Skeletal muscle satellite cell (primary cell): ENCODE data around the gene ZNF865.
A peak's percentile ranks its signal among the peaks of the same experiment; 100 is the strongest.

Source experiments
- H3K27me3 ChIP-seq: 2 replicates; pipeline ENCODE4 v1.7.0; 2013; ENCODE audit warnings: low read length; ENCODE audit not compliant: control insufficient read depth, insufficient read depth
- H3K36me3 ChIP-seq: 2 replicates; pipeline ENCODE4 v1.7.0; 2013; ENCODE audit warnings: mild to moderate bottlenecking, control low read depth, low read length; ENCODE audit not compliant: insufficient read depth
- H3K4me1 ChIP-seq: 2 replicates; pipeline ENCODE4 v1.7.0; 2013; ENCODE audit warnings: low read length; ENCODE audit not compliant: control insufficient read depth, insufficient read depth
- H3K4me2 ChIP-seq: 2 replicates; pipeline ENCODE4 v1.7.0; 2013; ENCODE audit warnings: mild to moderate bottlenecking, low read length
- H3K4me3 ChIP-seq: 2 replicates; pipeline ENCODE4 v1.7.0; 2013; ENCODE audit warnings: low read length
- H3K9ac ChIP-seq: 2 replicates; pipeline ENCODE4 v1.7.0; 2013; ENCODE audit warnings: mild to moderate bottlenecking, low read depth, low read length, moderate library complexity
- H3K9me3 ChIP-seq: replicated peaks from 2 replicates; pipeline ENCODE4 v1.7.0; 2013; ENCODE audit warnings: mild to moderate bottlenecking, control low read depth, low read length

Gene ZNF865

DNA sequence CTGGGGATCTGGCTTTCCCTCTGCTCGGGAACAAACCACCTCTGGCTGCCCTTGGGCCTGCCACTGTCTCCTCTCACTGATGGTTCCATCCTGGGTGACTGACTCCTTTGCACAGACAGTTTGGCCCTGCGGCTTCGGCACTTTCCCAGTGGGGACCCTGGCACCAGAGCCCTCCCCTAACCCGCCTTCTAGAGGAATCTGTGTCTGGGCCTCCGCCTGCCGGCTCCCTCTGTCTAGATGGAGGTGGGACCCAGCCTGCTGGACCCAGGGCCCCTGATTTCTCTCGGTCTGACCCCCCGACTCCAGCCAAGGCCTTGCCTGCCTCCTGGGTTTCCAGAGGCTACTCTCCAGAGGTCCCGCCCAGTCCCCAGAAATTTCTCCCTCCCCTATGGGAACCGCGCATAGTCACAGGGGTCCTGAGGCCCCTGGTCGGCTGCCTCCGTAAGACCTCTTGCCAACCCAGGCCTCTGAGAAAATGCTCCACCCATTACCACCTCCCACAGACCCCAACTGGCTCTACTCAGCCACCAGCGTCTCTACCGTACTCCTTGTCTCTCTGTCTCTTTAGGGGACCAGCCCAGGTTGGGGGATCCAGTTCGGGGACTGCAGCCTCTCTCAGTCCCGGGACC lies 45.3 kb downstream of the ZNF865 start:
- Histone ChIP-seq H3K4me3 (no peak overlapping the region), H3K36me3 (peaks cover 9% of the 10 kb centered on the region), H3K4me2 (no peak overlapping the region), H3K4me1 (peaks cover 18% of the 10 kb centered on the region), H3K27me3 (no peaks in the 10 kb centered on the region), H3K9me3 (no peaks in the 10 kb centered on the region), H3K9ac (no peak overlapping the region)

GRCh38 chr19:55651236-55651635 lies 45.8 kb downstream of the ZNF865 start:
- H3K4me2 ChIP-seq = no peak overlapping the region
- H3K36me3 ChIP-seq = peaks cover 9% of the 10 kb centered on the region
- H3K9me3 ChIP-seq = no peaks in the 10 kb centered on the region
- peaks cover 20% of the 10 kb centered on the region for H3K4me1 ChIP-seq
- no peak overlapping the region for H3K4me3 ChIP-seq
- H3K9ac ChIP-seq = no peak overlapping the region
- H3K27me3 ChIP-seq = no peaks in the 10 kb centered on the region

GRCh38 chr19:55652311-55653128 lies 47.1 kb downstream of the ZNF865 start:
- Histone ChIP-seq H3K9ac (no peak overlapping the region), H3K36me3 (peaks cover 9% of the 10 kb centered on the region), H3K27me3 (no peaks in the 10 kb centered on the region), H3K4me1 (peaks cover 26% of the 10 kb centered on the region), H3K4me2 (no peak overlapping the region), H3K4me3 (no peak overlapping the region), H3K9me3 (no peaks in the 10 kb centered on the region)

- H3K4me2 ChIP-seq = peak overlapping the region; percentile 98
- H3K4me3 ChIP-seq = peak overlapping the region; percentile 93
- H3K9me3 ChIP-seq = no peaks in the 10 kb centered on the region
- peaks cover 12% of the 10 kb centered on the region for H3K36me3 ChIP-seq
- H3K9ac ChIP-seq = peak overlapping the region; percentile 99
- H3K27me3 ChIP-seq = no peaks in the 10 kb centered on the region
- peaks cover 32% of the 10 kb centered on the region for H3K4me1 ChIP-seq
Observed at GRCh38 chr19:55653651-55654322, 48.3 kb downstream of the ZNF865 start.

- peaks cover 29% of the 10 kb centered on the region for H3K4me1 ChIP-seq
Observed at GRCh38 chr19:55654323-55654867, 48.9 kb downstream of the ZNF865 start.

DNA sequence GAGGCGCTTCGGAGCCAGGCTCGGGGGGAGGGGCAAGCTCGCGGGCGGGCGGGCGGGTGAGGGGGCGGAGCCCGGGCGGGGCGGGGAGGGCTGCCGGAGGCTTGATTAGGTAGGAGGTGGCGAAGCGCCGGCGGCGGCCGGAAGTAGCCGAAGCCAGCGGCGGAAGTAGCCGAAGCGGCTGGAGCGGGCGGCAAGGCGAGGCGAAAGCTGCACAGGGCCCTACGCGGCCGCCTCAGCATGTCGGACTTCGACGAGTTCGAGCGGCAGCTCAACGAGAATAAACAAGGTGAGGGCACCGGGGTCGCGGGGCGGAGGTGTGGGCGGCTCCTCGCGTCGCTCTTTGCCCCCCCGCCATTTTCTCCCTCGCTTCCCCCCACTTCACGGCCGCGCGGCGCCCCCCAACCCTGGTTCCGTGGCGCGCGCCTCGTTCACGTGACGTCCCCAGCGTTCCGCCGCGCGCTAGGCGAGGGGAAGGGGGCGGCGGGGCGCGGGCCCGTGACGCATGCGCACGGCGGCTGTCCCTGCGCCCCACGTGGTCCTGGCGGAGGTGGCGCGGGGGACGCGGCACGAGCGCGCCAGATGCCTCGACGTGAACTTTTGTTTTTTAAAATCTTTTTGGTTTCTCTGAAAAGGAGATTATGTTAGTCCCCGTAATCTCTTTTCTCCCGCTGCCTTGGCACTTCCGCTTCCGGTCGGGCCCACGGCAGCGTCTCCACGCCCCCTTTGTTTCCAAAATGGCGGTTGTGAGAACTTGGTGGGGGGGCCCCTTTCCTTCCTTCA lies 49.6 kb downstream of the ZNF865 start, which contains the start of gene U2AF2:
Gene U2AF2, plus strand, starts transcription at position 168 of the 780 bp plus-strand sequence. Its CDS starts 70 bp downstream, at position 238.
- H3K27me3 ChIP-seq = no peaks in the 10 kb centered on the region
- peak within 1 kb of the TSS; percentile 98 for H3K4me2 ChIP-seq
- H3K9me3 ChIP-seq = no peaks in the 10 kb centered on the region
- peaks cover 28% of the 10 kb centered on the region for H3K4me1 ChIP-seq
- H3K36me3 ChIP-seq = peaks cover 20% of the 10 kb centered on the region
- peak within 1 kb of the TSS; percentile 93 for H3K4me3 ChIP-seq
- H3K9ac ChIP-seq = peak within 1 kb of the TSS; percentile 99

More at GRCh38 chr19:55654323-55654867, 48.9 kb downstream of the ZNF865 start:
- no peaks in the 10 kb centered on the region for H3K9me3 ChIP-seq
- H3K27me3 ChIP-seq = no peaks in the 10 kb centered on the region
- H3K9ac ChIP-seq = peak overlapping the region; percentile 99
- peak overlapping the region; percentile 93 for H3K4me3 ChIP-seq
- H3K36me3 ChIP-seq = peaks cover 16% of the 10 kb centered on the region
- H3K4me2 ChIP-seq = peak overlapping the region; percentile 98

- H3K4me2 ChIP-seq = peak overlapping the region; percentile 90
- peak overlapping the region; percentile 99 for H3K9ac ChIP-seq
- H3K4me1 ChIP-seq = peaks cover 28% of the 10 kb centered on the region
- peak overlapping the region; percentile 93 for H3K4me3 ChIP-seq
- H3K27me3 ChIP-seq = no peaks in the 10 kb centered on the region
- peaks cover 24% of the 10 kb centered on the region for H3K36me3 ChIP-seq
- no peaks in the 10 kb centered on the region for H3K9me3 ChIP-seq
Observed at GRCh38 chr19:55655648-55656040, 50.2 kb downstream of the ZNF865 start.

DNA sequence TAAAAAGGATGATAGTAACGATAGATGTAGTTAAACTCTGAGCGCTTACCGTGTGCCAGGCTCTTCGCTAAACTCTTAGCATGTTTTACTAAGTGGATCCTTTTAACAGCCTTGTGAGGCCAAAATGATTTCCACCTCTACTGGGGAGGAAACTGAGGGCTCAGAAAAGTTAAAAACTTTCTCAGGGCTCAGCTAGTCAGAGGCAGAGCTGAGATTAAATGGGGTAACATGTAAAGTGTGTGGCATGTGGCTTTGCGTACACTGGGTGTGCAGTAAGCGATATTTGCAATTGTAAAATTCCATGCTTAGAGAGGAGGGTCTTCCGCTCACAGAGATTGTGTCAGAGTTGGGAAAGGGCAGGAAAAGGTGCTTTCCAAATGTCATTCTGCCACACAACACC lies 51.1 kb downstream of the ZNF865 start:
- peak overlapping the region; percentile 93 for H3K4me3 ChIP-seq
- peaks cover 26% of the 10 kb centered on the region for H3K36me3 ChIP-seq
- H3K4me2 ChIP-seq = peak overlapping the region; percentile 90
- H3K9ac ChIP-seq = peak overlapping the region; percentile 99
- H3K9me3 ChIP-seq = no peaks in the 10 kb centered on the region
- H3K27me3 ChIP-seq = no peaks in the 10 kb centered on the region
- H3K4me1 ChIP-seq = peaks cover 28% of the 10 kb centered on the region

DNA sequence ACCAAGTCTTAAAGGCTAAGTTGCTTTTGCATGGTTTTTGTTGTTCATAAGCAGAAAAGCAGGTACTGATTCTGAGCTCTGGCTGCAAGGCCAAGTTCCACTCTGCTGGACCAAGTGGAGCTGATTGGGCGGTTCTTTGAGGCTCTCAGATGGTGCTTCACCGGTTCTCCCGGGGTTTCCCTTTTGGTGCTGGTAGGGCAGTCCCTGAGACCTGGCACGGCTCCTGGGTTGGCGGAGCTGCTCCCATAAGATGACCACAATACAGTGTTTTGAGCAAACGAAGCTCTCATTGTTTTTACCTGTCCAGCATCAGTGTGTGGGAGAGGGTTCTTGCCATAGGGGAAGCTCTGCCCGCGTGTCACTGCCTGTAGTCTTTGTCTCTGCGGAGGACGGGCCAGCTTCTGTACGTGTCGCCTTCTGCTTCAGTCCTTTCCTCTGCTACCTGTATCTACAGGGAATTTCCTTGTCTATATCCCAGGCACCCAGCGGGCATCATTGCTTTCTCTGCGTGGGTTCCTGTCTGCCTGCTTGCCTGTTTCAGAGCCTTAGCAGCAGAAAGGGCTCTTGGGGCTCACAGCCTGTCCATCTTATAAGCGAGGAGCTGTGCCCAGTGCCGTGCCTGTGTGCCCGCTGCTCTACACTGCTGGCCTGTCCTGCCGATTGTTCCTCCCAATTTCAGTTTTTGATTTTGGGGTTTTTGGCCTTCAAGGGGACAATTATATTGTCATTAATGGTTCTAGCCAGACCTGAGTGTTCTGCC lies 51.7 kb downstream of the ZNF865 start:
- Histone ChIP-seq H3K4me2 (peak overlapping the region; percentile 90), H3K4me3 (peak overlapping the region; percentile 93), H3K4me1 (peaks cover 28% of the 10 kb centered on the region), H3K9ac (peak overlapping the region; percentile 99), H3K27me3 (no peaks in the 10 kb centered on the region), H3K36me3 (peaks cover 31% of the 10 kb centered on the region), H3K9me3 (no peaks in the 10 kb centered on the region)

- H3K27me3 ChIP-seq = no peaks in the 10 kb centered on the region
- H3K9ac ChIP-seq = no peak overlapping the region
- H3K4me3 ChIP-seq = no peak overlapping the region
- no peaks in the 10 kb centered on the region for H3K9me3 ChIP-seq
- peaks cover 44% of the 10 kb centered on the region for H3K36me3 ChIP-seq
- peak overlapping the region; percentile 90 for H3K4me2 ChIP-seq
- H3K4me1 ChIP-seq = peaks cover 28% of the 10 kb centered on the region
Observed at GRCh38 chr19:55658846-55659459, 53.5 kb downstream of the ZNF865 start.
